Endodermal cell (in vitro differentiated cells): ENCODE measurements around the gene ATE1. TPM values are rescaled to one million over a fixed set of nuclear protein-coding genes. Genes with fewer than 3 reads are reported as not detected.

ENCODE experiments used
- DNase-seq: peaks from one replicate; pipeline ENCODE4 v3.0.0-alpha.2; 2017
- H3K27ac ChIP-seq: 2 replicates; pipeline ENCODE4 v1.5.1; 2013; ENCODE audit warnings: mild to moderate bottlenecking, low read depth, low read length, moderate library complexity
- H3K27me3 ChIP-seq: 2 replicates; pipeline ENCODE4 v1.6.1; 2013; ENCODE audit warnings: mild to moderate bottlenecking, low read length, moderate library complexity; ENCODE audit not compliant: insufficient read depth, control insufficient read depth, poor library complexity, severe bottlenecking
- H3K36me3 ChIP-seq: 2 replicates; pipeline ENCODE4 v1.7.0; 2013; ENCODE audit warnings: mild to moderate bottlenecking, low read length, moderate library complexity; ENCODE audit not compliant: control insufficient read depth, insufficient read depth
- H3K4me1 ChIP-seq: one replicate; pipeline ENCODE4 v1.7.0; 2013; ENCODE audit warnings: low read length; ENCODE audit not compliant: control insufficient read depth, insufficient read depth
- H3K4me3 ChIP-seq: 2 replicates; pipeline ENCODE4 v1.5.1; 2013; ENCODE audit warnings: mild to moderate bottlenecking, low read length, moderate library complexity
- H3K9ac ChIP-seq: 2 replicates; pipeline ENCODE4 v1.6.1; 2013; ENCODE audit warnings: mild to moderate bottlenecking, low read length, moderate library complexity; ENCODE audit not compliant: poor library complexity, severe bottlenecking; ENCODE audit errors: extremely low read depth
- H3K9me3 ChIP-seq: 2 replicates; pipeline ENCODE4 v1.6.1; 2013; ENCODE audit warnings: mild to moderate bottlenecking, low read length, moderate library complexity; ENCODE audit not compliant: control insufficient read depth
- H3K27ac Mint-ChIP-seq: 2 replicates; pipeline ENCODE4 v1.8.0; 2020; ENCODE audit warnings: mixed read lengths
- H3K27me3 Mint-ChIP-seq: 2 replicates; pipeline ENCODE4 v1.8.0; 2021; ENCODE audit warnings: mild to moderate bottlenecking, mixed read lengths; ENCODE audit not compliant: insufficient read depth
- H3K36me3 Mint-ChIP-seq: 2 replicates; pipeline ENCODE4 v1.8.0; 2020; ENCODE audit warnings: low read depth, mixed read lengths
- H3K4me1 Mint-ChIP-seq: 2 replicates; pipeline ENCODE4 v1.8.0; 2020; ENCODE audit warnings: mixed read lengths
- H3K4me3 Mint-ChIP-seq: 2 replicates; pipeline ENCODE4 v1.8.0; 2020; ENCODE audit warnings: mild to moderate bottlenecking, moderate library complexity, mixed read lengths
- H3K9me3 Mint-ChIP-seq: 2 replicates; pipeline ENCODE4 v1.8.0; 2020; ENCODE audit warnings: mild to moderate bottlenecking, mixed read lengths
- WGBS, 2 experiments: methylation state at CpG; one replicate each; pipeline versions ENCODE4 v1.1.5 to v1.1.7; 2013; ENCODE audit warnings: missing lambda C conversion rate in 2 of 2, mixed read lengths in 1 of 2; ENCODE audit not compliant: insufficient coverage in 1 of 2, insufficient read length in 1 of 2; 5-methylcytosine and 5-hydroxymethylcytosine counted together
- total RNA-seq, 2 donors: library from RNA; stranded (reverse); fragmentation: NEBNext Ultra II Directional in 1 of 2; extraction: Animal tissue kit (Norgen Biotek cat#: 25700) in 1 of 2; gene quantifications; 2 replicates in 1 of 2; 3 replicates in 1 of 2; pipeline ENCODE4 v1.2.1, GENCODE V29; 2021
- TF ChIP-seq, protein P1 (sequence below): fragments of 200-600 bp; sonication (generic); conservative IDR thresholded peaks from 2 replicates; pipeline ENCODE4 v1.5.0; 2021; ENCODE audit warnings: antibody characterized with exemption, mild to moderate bottlenecking

ATE1 gene
- total RNA-seq, 2 donors from 2014 or later: 31.2 to 32.2 TPM

DNA sequence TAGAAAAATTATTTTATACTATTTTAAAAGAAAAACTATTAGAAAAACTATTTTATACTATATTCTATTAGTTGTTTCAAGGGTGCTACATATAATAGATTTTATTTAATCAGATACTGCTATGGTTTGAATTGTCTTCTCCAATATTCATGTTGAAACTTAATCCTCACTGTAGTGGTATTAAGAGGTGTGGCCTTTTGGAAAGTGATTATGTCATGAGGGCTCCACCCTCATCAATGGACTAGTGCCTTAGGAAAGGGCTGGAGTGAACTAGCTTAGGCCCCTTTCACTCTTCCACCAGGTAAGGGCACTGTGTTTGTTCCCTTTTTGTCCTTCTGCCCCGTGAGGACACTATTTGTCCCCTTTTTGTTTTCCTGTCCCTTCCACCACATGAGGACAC, 111.6 kb downstream of the ATE1 start:
- TF ChIP-seq, protein P1, sequence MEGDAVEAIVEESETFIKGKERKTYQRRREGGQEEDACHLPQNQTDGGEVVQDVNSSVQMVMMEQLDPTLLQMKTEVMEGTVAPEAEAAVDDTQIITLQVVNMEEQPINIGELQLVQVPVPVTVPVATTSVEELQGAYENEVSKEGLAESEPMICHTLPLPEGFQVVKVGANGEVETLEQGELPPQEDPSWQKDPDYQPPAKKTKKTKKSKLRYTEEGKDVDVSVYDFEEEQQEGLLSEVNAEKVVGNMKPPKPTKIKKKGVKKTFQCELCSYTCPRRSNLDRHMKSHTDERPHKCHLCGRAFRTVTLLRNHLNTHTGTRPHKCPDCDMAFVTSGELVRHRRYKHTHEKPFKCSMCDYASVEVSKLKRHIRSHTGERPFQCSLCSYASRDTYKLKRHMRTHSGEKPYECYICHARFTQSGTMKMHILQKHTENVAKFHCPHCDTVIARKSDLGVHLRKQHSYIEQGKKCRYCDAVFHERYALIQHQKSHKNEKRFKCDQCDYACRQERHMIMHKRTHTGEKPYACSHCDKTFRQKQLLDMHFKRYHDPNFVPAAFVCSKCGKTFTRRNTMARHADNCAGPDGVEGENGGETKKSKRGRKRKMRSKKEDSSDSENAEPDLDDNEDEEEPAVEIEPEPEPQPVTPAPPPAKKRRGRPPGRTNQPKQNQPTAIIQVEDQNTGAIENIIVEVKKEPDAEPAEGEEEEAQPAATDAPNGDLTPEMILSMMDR: no peak
- no peak overlapping the region for H3K9ac ChIP-seq
- no peak for DNase-seq
- H3K4me1 ChIP-seq: no peaks in the 10 kb centered on the region
- Mint-ChIP-seq H3K36me3 (peaks cover 15% of the 10 kb centered on the region), H3K9me3 (no peaks in the 10 kb centered on the region), H3K27me3 (no peaks in the 10 kb centered on the region), H3K27ac (no peak overlapping the region), H3K4me3 (no peak overlapping the region), H3K4me1 (no peaks in the 10 kb centered on the region)
- no peaks in the 10 kb centered on the region for H3K9me3 ChIP-seq
- no peaks in the 10 kb centered on the region for H3K27me3 ChIP-seq
- H3K36me3 ChIP-seq: peaks cover 2% of the 10 kb centered on the region
- no peak overlapping the region for H3K4me3 ChIP-seq
- H3K27ac ChIP-seq: no peak overlapping the region
- 100% methylated on average over 1 of the region's 1 CpG; no CpG with 5 or more reads in 1 of the 2 experiments for WGBS, 2 experiments

DNA sequence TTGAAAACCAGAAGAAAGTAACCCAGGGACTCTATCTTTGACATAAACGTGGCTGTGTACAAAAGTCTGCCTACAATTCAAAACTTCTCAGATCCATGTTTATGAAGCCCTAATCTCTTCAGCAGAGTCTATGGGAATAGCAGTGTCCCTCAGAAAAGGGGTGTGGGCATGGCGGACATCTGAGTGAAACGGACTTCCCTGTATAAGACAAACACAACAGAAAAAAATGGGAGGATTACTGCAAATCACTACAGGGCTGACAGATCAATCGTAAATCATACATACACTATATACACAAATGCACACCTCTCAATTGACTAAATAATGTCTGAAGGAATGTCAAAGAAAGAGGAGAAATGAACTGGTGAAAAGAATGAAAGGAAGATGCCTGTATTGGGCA, 114.0 kb downstream of the ATE1 start:
- no peaks in the 10 kb centered on the region for H3K4me1 Mint-ChIP-seq
- Histone ChIP-seq H3K27ac (no peak overlapping the region), H3K4me1 (no peaks in the 10 kb centered on the region), H3K36me3 (peaks cover 2% of the 10 kb centered on the region), H3K27me3 (no peaks in the 10 kb centered on the region), H3K4me3 (no peak overlapping the region), H3K9me3 (no peaks in the 10 kb centered on the region), H3K9ac (no peak overlapping the region)
- TF ChIP-seq, protein P1: no peak
- 80 to 82% methylated on average over 1 to 3 of the region's 4 CpGs for WGBS, 2 experiments
- H3K27ac Mint-ChIP-seq: no peak overlapping the region
- H3K27me3 Mint-ChIP-seq: no peaks in the 10 kb centered on the region
- no peaks in the 10 kb centered on the region for H3K9me3 Mint-ChIP-seq
- peaks cover 15% of the 10 kb centered on the region for H3K36me3 Mint-ChIP-seq
- no peak overlapping the region for H3K4me3 Mint-ChIP-seq
- no peak for DNase-seq

DNA sequence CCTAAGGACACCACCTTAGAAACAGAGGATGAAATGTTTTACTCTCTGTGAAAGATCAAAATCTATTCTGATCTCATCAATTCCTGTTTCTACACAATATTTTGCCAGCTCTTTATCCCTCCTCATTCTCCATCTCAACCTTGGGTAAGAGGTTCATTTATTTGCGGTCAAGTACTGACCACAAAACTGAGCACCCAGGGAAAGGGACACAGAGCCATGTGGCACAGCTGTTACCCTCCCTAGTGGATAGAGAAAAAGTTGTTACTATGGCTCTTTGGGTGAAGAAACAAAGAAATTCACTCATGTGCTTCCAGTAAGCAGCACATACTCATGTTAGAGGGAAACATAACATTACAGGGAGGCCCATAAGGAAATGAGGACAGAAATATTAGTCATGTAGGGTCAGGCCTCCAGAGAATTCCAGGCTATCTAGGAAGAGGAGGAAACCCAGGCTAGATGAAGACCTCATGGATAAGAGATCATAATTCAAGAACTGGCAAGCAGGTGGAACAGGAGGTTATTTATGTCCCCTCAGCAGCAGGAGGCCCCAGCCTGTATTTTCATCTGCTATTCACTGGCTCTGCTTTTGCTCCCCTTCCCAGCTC, 114.5 kb downstream of the ATE1 start:
- 88% methylated on average over 1 of the region's 1 CpG; no CpG with 5 or more reads in 1 of the 2 experiments for WGBS, 2 experiments
- Mint-ChIP-seq H3K36me3 (peaks cover 15% of the 10 kb centered on the region), H3K27me3 (no peaks in the 10 kb centered on the region), H3K27ac (no peak overlapping the region), H3K9me3 (no peaks in the 10 kb centered on the region), H3K4me1 (no peaks in the 10 kb centered on the region), H3K4me3 (no peak overlapping the region)
- Histone ChIP-seq H3K9me3 (no peaks in the 10 kb centered on the region), H3K36me3 (peaks cover 2% of the 10 kb centered on the region), H3K27me3 (no peaks in the 10 kb centered on the region), H3K4me3 (no peak overlapping the region), H3K27ac (no peak overlapping the region), H3K4me1 (no peaks in the 10 kb centered on the region), H3K9ac (no peak overlapping the region)
- TF ChIP-seq, protein P1: no peak
- no peak for DNase-seq
